IMR-90 (cell line): Measurements from ENCODE around the gene SYT6. TPM values are rescaled to one million over a fixed set of nuclear protein-coding genes. Genes with fewer than 3 reads are reported as not detected.

Experiments used
- ATAC-seq: fragments of 200-7000 bp; cut with Tn5 transposase; 2 replicates; pipeline ENCODE4 v1.9.1; 2020; ENCODE audit warnings: low read depth, mild to moderate bottlenecking, moderate library complexity
- BruUV-seq: library from RNA; stranded (reverse); fragments of 400-500 nt; replicated peaks from 2 replicates; lab custom pipeline; 2021; lab: Mats Ljungman, UMichigan
- CTCF ChIA-PET: fragments of 300-600 bp; formaldehyde crosslinking; extraction: SDS; loops from one replicate; lab custom pipeline; 2021; ENCODE audit warnings: antibody characterized with exemption; lab: Yijun Ruan, JAX
- POLR2A ChIA-PET: fragments of 300-600 bp; sonication (Branson Sonifier 250); formaldehyde crosslinking; loops from one replicate; lab custom pipeline; 2022; ENCODE audit warnings: antibody characterized with exemption; ENCODE audit not compliant: unreplicated experiment; lab: Charles Lee
- DNase-seq: peaks from one replicate; pipeline ENCODE4 v3.0.0; 2013
- H2AFZ ChIP-seq: replicated peaks from 2 replicates; pipeline ENCODE3; 2013; ENCODE audit warnings: low read length, mild to moderate bottlenecking; ENCODE audit not compliant: poor library complexity
- H2AK5ac ChIP-seq: 2 replicates; pipeline ENCODE4 v1.6.1; 2013; ENCODE audit warnings: low read depth, low read length, inconsistent platforms
- H2AK9ac ChIP-seq: replicated peaks from 2 replicates; pipeline ENCODE3; 2013; ENCODE audit warnings: mild to moderate bottlenecking, low read depth, low read length, moderate library complexity; ENCODE audit not compliant: poor library complexity
- H2BK120ac ChIP-seq: 2 replicates; pipeline ENCODE4 v1.6.1; 2013; ENCODE audit warnings: low read depth, low read length, inconsistent platforms
- H2BK15ac ChIP-seq: 3 replicates; pipeline ENCODE4 v1.6.1; 2013; ENCODE audit warnings: low read depth, low read length, inconsistent platforms
- H2BK20ac ChIP-seq: 2 replicates; pipeline ENCODE4 v1.6.1; 2013; ENCODE audit warnings: low read depth, mild to moderate bottlenecking, inconsistent platforms, low read length, moderate library complexity
- H2BK5ac ChIP-seq: 2 replicates; pipeline ENCODE4 v1.6.1; 2013; ENCODE audit warnings: mild to moderate bottlenecking, low read depth, low read length, inconsistent platforms; ENCODE audit not compliant: poor library complexity, severe bottlenecking
- H3K14ac ChIP-seq: replicated peaks from 2 replicates; pipeline ENCODE4 v1.6.1; 2013; ENCODE audit warnings: low read depth, low read length, inconsistent platforms
- H3K18ac ChIP-seq: 2 replicates; pipeline ENCODE4 v1.6.1; 2013; ENCODE audit warnings: low read depth, low read length, control low read depth
- H3K23ac ChIP-seq: 2 replicates; pipeline ENCODE4 v1.6.1; 2013; ENCODE audit warnings: low read depth, low read length, inconsistent platforms
- H3K27ac ChIP-seq: 2 replicates; pipeline ENCODE4 v1.5.1; 2013; ENCODE audit warnings: mild to moderate bottlenecking, control low read depth, low read length; ENCODE audit not compliant: insufficient read depth
- H3K27me3 ChIP-seq: 2 replicates; pipeline ENCODE4 v1.6.1; 2013; ENCODE audit warnings: low read length; ENCODE audit not compliant: control insufficient read depth, insufficient read depth
- H3K36me3 ChIP-seq: 2 replicates; pipeline ENCODE4 v1.6.1; 2013; ENCODE audit warnings: low read length, mixed read lengths; ENCODE audit not compliant: control insufficient read depth, insufficient read depth
- H3K4ac ChIP-seq: 2 replicates; pipeline ENCODE4 v1.6.1; 2013; ENCODE audit warnings: low read depth, low read length, inconsistent platforms
- H3K4me1 ChIP-seq: 2 replicates; pipeline ENCODE4 v1.6.1; 2013; ENCODE audit warnings: low read length, mixed read lengths; ENCODE audit not compliant: control insufficient read depth, insufficient read depth
- H3K4me2 ChIP-seq: 2 replicates; pipeline ENCODE4 v1.6.1; 2013; ENCODE audit warnings: low read depth, mild to moderate bottlenecking, control low read depth, low read length, moderate library complexity
- H3K4me3 ChIP-seq: 2 replicates; pipeline ENCODE4 v1.5.1; 2013; ENCODE audit warnings: low read depth, mild to moderate bottlenecking, control low read depth, low read length, moderate library complexity; ENCODE audit not compliant: insufficient read depth
- H3K56ac ChIP-seq: 2 replicates; pipeline ENCODE4 v1.6.1; 2013; ENCODE audit warnings: low read length, inconsistent platforms; ENCODE audit not compliant: insufficient read depth; ENCODE audit errors: extremely low read depth
- H3K79me1 ChIP-seq, 2 experiments: 2 replicates each; pipeline ENCODE4 v1.6.1; 2013; ENCODE audit warnings: low read length in 2 of 2, inconsistent platforms in 1 of 2, low read depth in 1 of 2
- H3K9ac ChIP-seq: 2 replicates; pipeline ENCODE4 v1.6.1; 2013; ENCODE audit warnings: low read depth, low read length, control low read depth
- H3K9me1 ChIP-seq: 2 replicates; pipeline ENCODE4 v1.6.1; 2013; ENCODE audit warnings: low read length, inconsistent platforms; ENCODE audit not compliant: insufficient read depth
- H3K9me3 ChIP-seq: 2 replicates; pipeline ENCODE4 v1.6.1; 2013; ENCODE audit warnings: low read length; ENCODE audit not compliant: control insufficient read depth, insufficient read depth
- H4K20me1 ChIP-seq: 2 replicates; pipeline ENCODE4 v1.6.1; 2013; ENCODE audit warnings: low read length, inconsistent platforms; ENCODE audit not compliant: insufficient read depth
- H4K5ac ChIP-seq: 2 replicates; pipeline ENCODE4 v1.6.1; 2013; ENCODE audit warnings: mild to moderate bottlenecking, low read depth, low read length, control low read depth
- H4K8ac ChIP-seq, 2 experiments: 2 replicates each; pipeline ENCODE4 v1.6.1; 2013; ENCODE audit warnings: low read depth in 2 of 2, low read length in 2 of 2, control low read depth in 1 of 2, inconsistent platforms in 1 of 2
- H4K91ac ChIP-seq: 2 replicates; pipeline ENCODE4 v1.6.1; 2013; ENCODE audit warnings: low read depth, low read length, inconsistent platforms; ENCODE audit not compliant: insufficient read depth
- BHLHE40 ChIP-seq: fragments of 150-350 bp; IDR thresholded peaks from 2 replicates; pipeline ENCODE4 v1.6.1; 2016; ENCODE audit warnings: mild to moderate bottlenecking, low read depth, low read length
- CEBPB ChIP-seq: IDR thresholded peaks from 2 replicates; pipeline ENCODE4 v1.6.1; 2012; ENCODE audit warnings: low read depth, low read length, improper control_type of control experiment
- CHD1 ChIP-seq: IDR thresholded peaks from 2 replicates; pipeline ENCODE4 v1.6.1; 2012; ENCODE audit warnings: low read depth, low read length, improper control_type of control experiment
- FOS ChIP-seq: fragments of 150-350 bp; IDR thresholded peaks from 2 replicates; pipeline ENCODE4 v1.6.1; 2016; ENCODE audit warnings: low read depth, low read length
- MAFK ChIP-seq: IDR thresholded peaks from 2 replicates; pipeline ENCODE4 v1.6.1; 2012; ENCODE audit warnings: low read depth, low read length, improper control_type of control experiment
- POLR2A ChIP-seq: IDR thresholded peaks from 2 replicates; pipeline ENCODE4 v1.6.1; 2012; ENCODE audit warnings: mild to moderate bottlenecking, low read depth, low read length
- RAD21 ChIP-seq: IDR thresholded peaks from 2 replicates; pipeline ENCODE4 v1.6.1; 2012; ENCODE audit warnings: low read length, improper control_type of control experiment
- RCOR1 ChIP-seq: IDR thresholded peaks from 2 replicates; pipeline ENCODE4 v1.6.1; 2012; ENCODE audit warnings: mild to moderate bottlenecking, low read length, improper control_type of control experiment; ENCODE audit not compliant: insufficient replicate concordance
- RFX5 ChIP-seq: IDR thresholded peaks from 2 replicates; pipeline ENCODE4 v1.8.0; 2012; ENCODE audit warnings: low read depth, mild to moderate bottlenecking, low read length, moderate library complexity
- SMC3 ChIP-seq: fragments of 150-350 bp; IDR thresholded peaks from 2 replicates; pipeline ENCODE4 v1.6.1; 2016; ENCODE audit warnings: low read depth, mild to moderate bottlenecking, antibody characterized with exemption, low read length, moderate library complexity
- WGBS, 2 experiments: methylation state at CpG; one replicate each; pipeline versions ENCODE4 v1.1.5 to v1.1.7; 2013; ENCODE audit warnings: missing lambda C conversion rate in 2 of 2; ENCODE audit not compliant: insufficient read length in 1 of 2; ENCODE audit errors: extremely low coverage in 2 of 2; 5-methylcytosine and 5-hydroxymethylcytosine counted together
- dilution Hi-C: fragments of 300-500 bp; cut with HindIII; formaldehyde crosslinking; loops from one replicate; pipeline ENCODE4 v1.14.3; 2018; ENCODE audit warnings: low sequenced_read_pairs; ENCODE audit not compliant: unreplicated experiment
- in situ Hi-C: fragments of 300-500 bp; cut with MboI; formaldehyde crosslinking; loops from 3 replicates; pipeline ENCODE4 v1.14.3; 2019; ENCODE audit warnings: low sequenced_read_pairs, inconsistent platforms, mixed read lengths
- intact Hi-C: fragments of 100-400 bp; cut with micrococcal nuclease; formaldehyde crosslinking; loops from 2 replicates; pipeline ENCODE4 v1.10.0; 2022
- polyA plus RNA-seq, 3 experiments: library from polyadenylated mRNA; depleted of rRNA; stranded (reverse); fragments of >200 nt; gene quantifications; 2 replicates each; pipeline ENCODE4 v1.2.3, GENCODE V29; 2012; ENCODE audit warnings: low replicate concordance in 1 of 3
- total RNA-seq: library from RNA; depleted of rRNA; stranded (reverse); fragments of >200 nt; gene quantifications from 2 replicates; pipeline ENCODE4 v1.2.3, GENCODE V29; 2012
- TF ChIP-seq, protein P1 (sequence below): fragments of 150-350 bp; IDR thresholded peaks from 2 replicates; pipeline ENCODE4 v1.6.1; 2017; ENCODE audit warnings: mild to moderate bottlenecking, antibody characterized with exemption, low read length, low read depth
- TF ChIP-seq, protein P2 (sequence below): fragments of 150-350 bp; IDR thresholded peaks from 2 replicates; pipeline ENCODE4 v1.6.1; 2016; ENCODE audit warnings: low read depth, mild to moderate bottlenecking, low read length, moderate library complexity, borderline replicate concordance

SYT6 gene
- total and polyA plus RNA-seq, 2 of the 4 experiments (the other 2 are of a cell fraction), result not detected

DNA sequence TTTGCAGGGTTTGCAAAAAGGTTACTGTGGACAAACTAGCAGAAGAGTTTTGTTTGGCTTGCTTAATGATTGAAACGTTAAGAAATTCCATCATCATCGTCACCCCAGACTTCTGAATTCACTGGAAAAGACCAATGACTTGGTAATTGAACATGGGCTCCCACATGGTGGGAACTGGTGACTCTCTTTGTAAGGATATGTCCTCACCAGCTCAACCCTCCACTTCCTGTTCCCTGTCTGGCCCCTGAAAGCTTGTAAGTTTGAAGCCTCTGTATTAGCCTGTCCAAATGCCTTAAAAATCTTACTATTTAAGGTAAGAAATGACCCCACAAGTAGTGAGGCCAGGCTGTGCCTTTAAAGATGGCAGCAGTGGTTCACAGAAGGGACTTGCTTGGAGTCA lies 9.7 kb downstream of the SYT6 start:
- intact Hi-C loops (no loop called here), dilution Hi-C loops (no loop called here), in situ Hi-C loops (no loop called here)
- Histone ChIP-seq H3K4me1 (no peaks in the 10 kb centered on the region), H3K9ac (no peak overlapping the region), H2AK9ac (no peak overlapping the region), H3K23ac (no peak overlapping the region), H3K56ac (no peak overlapping the region), H2BK20ac (no peak overlapping the region), H4K20me1 (no peaks in the 10 kb centered on the region), H3K14ac (no peak overlapping the region), H2BK15ac (no peak overlapping the region), H2AK5ac (no peak overlapping the region), H4K5ac (no peak overlapping the region), H2BK120ac (no peak overlapping the region), H2AFZ (no peak overlapping the region), H3K9me1 (no peaks in the 10 kb centered on the region), H4K8ac (no peak overlapping the region), H3K9me3 (no peaks in the 10 kb centered on the region), H3K79me1 (no peaks in the 10 kb centered on the region), H3K36me3 (no peaks in the 10 kb centered on the region), H3K18ac (no peak overlapping the region), H3K4me2 (no peak overlapping the region), H3K27ac (no peak overlapping the region), H3K4me3 (no peak overlapping the region), H3K4ac (no peak overlapping the region), H4K91ac (no peak overlapping the region), H2BK5ac (no peak overlapping the region), H3K27me3 (peaks cover 18% of the 10 kb centered on the region)
- ATAC-seq (no peak), DNase-seq (no peak)
- TF ChIP-seq CEBPB (no peak), CHD1 (no peak), RCOR1 (no peak), SMC3 (no peak), POLR2A (no peak), RFX5 (no peak), FOS (no peak), BHLHE40 (no peak), RAD21 (no peak), MAFK (no peak)
- TF ChIP-seq, protein P1, sequence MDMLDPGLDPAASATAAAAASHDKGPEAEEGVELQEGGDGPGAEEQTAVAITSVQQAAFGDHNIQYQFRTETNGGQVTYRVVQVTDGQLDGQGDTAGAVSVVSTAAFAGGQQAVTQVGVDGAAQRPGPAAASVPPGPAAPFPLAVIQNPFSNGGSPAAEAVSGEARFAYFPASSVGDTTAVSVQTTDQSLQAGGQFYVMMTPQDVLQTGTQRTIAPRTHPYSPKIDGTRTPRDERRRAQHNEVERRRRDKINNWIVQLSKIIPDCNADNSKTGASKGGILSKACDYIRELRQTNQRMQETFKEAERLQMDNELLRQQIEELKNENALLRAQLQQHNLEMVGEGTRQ, result no peak
- TF ChIP-seq, protein P2, sequence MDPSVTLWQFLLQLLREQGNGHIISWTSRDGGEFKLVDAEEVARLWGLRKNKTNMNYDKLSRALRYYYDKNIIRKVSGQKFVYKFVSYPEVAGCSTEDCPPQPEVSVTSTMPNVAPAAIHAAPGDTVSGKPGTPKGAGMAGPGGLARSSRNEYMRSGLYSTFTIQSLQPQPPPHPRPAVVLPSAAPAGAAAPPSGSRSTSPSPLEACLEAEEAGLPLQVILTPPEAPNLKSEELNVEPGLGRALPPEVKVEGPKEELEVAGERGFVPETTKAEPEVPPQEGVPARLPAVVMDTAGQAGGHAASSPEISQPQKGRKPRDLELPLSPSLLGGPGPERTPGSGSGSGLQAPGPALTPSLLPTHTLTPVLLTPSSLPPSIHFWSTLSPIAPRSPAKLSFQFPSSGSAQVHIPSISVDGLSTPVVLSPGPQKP, result no peak
- no CpG with 5 or more reads among the region's 2 CpGs for WGBS, 2 experiments
- ChIA-PET POLR2A (no interaction called here), CTCF (no interaction called here)
- no TSS peak for BruUV-seq
